Natural killer cell (primary cell): ENCODE data around the gene GSTA2. TPM values are rescaled to one million over a fixed set of nuclear protein-coding genes. Genes with fewer than 3 reads are reported as not detected.
"Not testable (repeated sequence)": the region's sequence is repeated elsewhere in the genome, so short reads cannot be mapped to it uniquely, and the experiment has no call there.

Experiments
- ATAC-seq, 3 donors: fragments of 150-1000 bp in 2 of 3; fragments of 200-7000 bp in 1 of 3; cut with Tn5 transposase; 1 replicate in 1 of 3; 2 replicates in 2 of 3; pipeline ENCODE4 v1.10.0; 2021; ENCODE audit warnings: mild to moderate bottlenecking in 2 of 3, moderate library complexity in 2 of 3
- DNase-seq, 2 donors: peaks; one replicate each; pipeline versions ENCODE4 v3.0.0 to v3.0.0-alpha.2; 2013 to 2021; ENCODE audit warnings: mixed read lengths in 1 of 2
- H3K27ac ChIP-seq: one replicate; pipeline ENCODE4 v1.5.1; 2013; ENCODE audit warnings: mild to moderate bottlenecking, low read length
- H3K27me3 ChIP-seq: one replicate; pipeline ENCODE4 v1.6.1; 2013; ENCODE audit warnings: low read length; ENCODE audit not compliant: control insufficient read depth, insufficient read depth
- H3K36me3 ChIP-seq: one replicate; pipeline ENCODE4 v1.6.1; 2013; ENCODE audit warnings: low read length; ENCODE audit not compliant: control insufficient read depth, insufficient read depth
- H3K4me1 ChIP-seq: one replicate; pipeline ENCODE4 v1.6.1; 2013; ENCODE audit warnings: low read length; ENCODE audit not compliant: control insufficient read depth, insufficient read depth
- H3K4me3 ChIP-seq: one replicate; pipeline ENCODE4 v1.5.1; 2013; ENCODE audit warnings: low read length
- H3K9me3 ChIP-seq: one replicate; pipeline ENCODE4 v1.6.1; 2013; ENCODE audit warnings: low read length; ENCODE audit not compliant: control insufficient read depth, insufficient read depth
- H3K27ac Mint-ChIP-seq, 2 donors: one replicate each; pipeline ENCODE4 v1.8.0; 2022; ENCODE audit warnings: mild to moderate bottlenecking in 2 of 2, mixed read lengths in 2 of 2, moderate library complexity in 1 of 2
- H3K27me3 Mint-ChIP-seq, 2 donors: one replicate each; pipeline ENCODE4 v1.8.0; 2022; ENCODE audit warnings: low read depth in 2 of 2, mixed read lengths in 2 of 2
- H3K36me3 Mint-ChIP-seq: one replicate; pipeline ENCODE4 v1.8.0; 2022; ENCODE audit warnings: mixed read lengths
- H3K4me1 Mint-ChIP-seq, 2 donors: one replicate each; pipeline ENCODE4 v1.8.0; 2022; ENCODE audit warnings: mixed read lengths in 2 of 2
- H3K4me3 Mint-ChIP-seq: one replicate; pipeline ENCODE4 v1.8.0; 2022; ENCODE audit warnings: mild to moderate bottlenecking, moderate library complexity, mixed read lengths
- H3K9me3 Mint-ChIP-seq, 2 donors: one replicate each; pipeline ENCODE4 v1.8.0; 2022; ENCODE audit warnings: mixed read lengths in 2 of 2
- WGBS: methylation state at CpG from one replicate; pipeline ENCODE4 v1.1.7; 2013; ENCODE audit warnings: missing lambda C conversion rate; ENCODE audit not compliant: insufficient coverage; 5-methylcytosine and 5-hydroxymethylcytosine counted together
- intact Hi-C: fragments of 100-400 bp; cut with micrococcal nuclease; formaldehyde crosslinking; loops from one replicate; pipeline ENCODE4 v1.14.2; 2022
- total RNA-seq, 4 donors: library from RNA; stranded (reverse); fragments of 120-200 nt in 1 of 4; gene quantifications; one replicate each; pipeline versions ENCODE4 v1.2.3 to v1.2.4, GENCODE V29; 2013 to 2022
- TF ChIP-seq, protein P1 (sequence below): fragments of 200-600 bp; IDR thresholded peaks from one replicate; pipeline ENCODE4 v1.8.0; 2022; ENCODE audit warnings: antibody characterized with exemption

GSTA2 gene
- total RNA-seq, 3 donors from 2014 or later (not counting 1 experiment from before 2014, with no cell fraction given): not detected

GRCh38 chr6:52760105-52760765 lies 3.0 kb downstream of the GSTA2 start:
- Mint-ChIP-seq H3K36me3 (no peaks in the 10 kb centered on the region), H3K9me3 (no peaks in the 10 kb centered on the region), H3K27me3 (peaks cover 11 to 12% of the 10 kb centered on the region in 2 donors), H3K4me1 (no peaks in the 10 kb centered on the region), H3K27ac (no peak overlapping the region), H3K4me3 (no peak overlapping the region)
- no peak overlapping the region for H3K27ac ChIP-seq
- DNase-seq (no peak), ATAC-seq (no peak)
- WGBS: 59% methylated on average over 4 of the region's 6 CpGs
- no peaks in the 10 kb centered on the region for H3K36me3 ChIP-seq
- H3K27me3 ChIP-seq: no peaks in the 10 kb centered on the region
- H3K4me1 ChIP-seq: no peaks in the 10 kb centered on the region
- TF ChIP-seq, protein P1, sequence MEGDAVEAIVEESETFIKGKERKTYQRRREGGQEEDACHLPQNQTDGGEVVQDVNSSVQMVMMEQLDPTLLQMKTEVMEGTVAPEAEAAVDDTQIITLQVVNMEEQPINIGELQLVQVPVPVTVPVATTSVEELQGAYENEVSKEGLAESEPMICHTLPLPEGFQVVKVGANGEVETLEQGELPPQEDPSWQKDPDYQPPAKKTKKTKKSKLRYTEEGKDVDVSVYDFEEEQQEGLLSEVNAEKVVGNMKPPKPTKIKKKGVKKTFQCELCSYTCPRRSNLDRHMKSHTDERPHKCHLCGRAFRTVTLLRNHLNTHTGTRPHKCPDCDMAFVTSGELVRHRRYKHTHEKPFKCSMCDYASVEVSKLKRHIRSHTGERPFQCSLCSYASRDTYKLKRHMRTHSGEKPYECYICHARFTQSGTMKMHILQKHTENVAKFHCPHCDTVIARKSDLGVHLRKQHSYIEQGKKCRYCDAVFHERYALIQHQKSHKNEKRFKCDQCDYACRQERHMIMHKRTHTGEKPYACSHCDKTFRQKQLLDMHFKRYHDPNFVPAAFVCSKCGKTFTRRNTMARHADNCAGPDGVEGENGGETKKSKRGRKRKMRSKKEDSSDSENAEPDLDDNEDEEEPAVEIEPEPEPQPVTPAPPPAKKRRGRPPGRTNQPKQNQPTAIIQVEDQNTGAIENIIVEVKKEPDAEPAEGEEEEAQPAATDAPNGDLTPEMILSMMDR: no peak
- no peaks in the 10 kb centered on the region for H3K9me3 ChIP-seq
- intact Hi-C loops: no loop called here
- no peak overlapping the region for H3K4me3 ChIP-seq

GRCh38 chr6:52759085-52759484 lies 4.2 kb downstream of the GSTA2 start:
- DNase-seq (no peak), ATAC-seq (no peak)
- Histone ChIP-seq H3K27ac (no peak overlapping the region), H3K9me3 (no peaks in the 10 kb centered on the region), H3K4me1 (no peaks in the 10 kb centered on the region), H3K4me3 (no peak overlapping the region), H3K27me3 (no peaks in the 10 kb centered on the region), H3K36me3 (no peaks in the 10 kb centered on the region)
- TF ChIP-seq, protein P1: no peak
- no peak overlapping the region for H3K4me3 Mint-ChIP-seq
- no peaks in the 10 kb centered on the region for H3K36me3 Mint-ChIP-seq
- H3K4me1 Mint-ChIP-seq: no peaks in the 10 kb centered on the region
- intact Hi-C loops: no loop called here
- no peaks in the 10 kb centered on the region for H3K9me3 Mint-ChIP-seq
- H3K27ac Mint-ChIP-seq: no peak overlapping the region
- no CpG with 5 or more reads among the region's 1 CpG for WGBS
- peaks cover 10 to 13% of the 10 kb centered on the region in 2 donors for H3K27me3 Mint-ChIP-seq

DNA sequence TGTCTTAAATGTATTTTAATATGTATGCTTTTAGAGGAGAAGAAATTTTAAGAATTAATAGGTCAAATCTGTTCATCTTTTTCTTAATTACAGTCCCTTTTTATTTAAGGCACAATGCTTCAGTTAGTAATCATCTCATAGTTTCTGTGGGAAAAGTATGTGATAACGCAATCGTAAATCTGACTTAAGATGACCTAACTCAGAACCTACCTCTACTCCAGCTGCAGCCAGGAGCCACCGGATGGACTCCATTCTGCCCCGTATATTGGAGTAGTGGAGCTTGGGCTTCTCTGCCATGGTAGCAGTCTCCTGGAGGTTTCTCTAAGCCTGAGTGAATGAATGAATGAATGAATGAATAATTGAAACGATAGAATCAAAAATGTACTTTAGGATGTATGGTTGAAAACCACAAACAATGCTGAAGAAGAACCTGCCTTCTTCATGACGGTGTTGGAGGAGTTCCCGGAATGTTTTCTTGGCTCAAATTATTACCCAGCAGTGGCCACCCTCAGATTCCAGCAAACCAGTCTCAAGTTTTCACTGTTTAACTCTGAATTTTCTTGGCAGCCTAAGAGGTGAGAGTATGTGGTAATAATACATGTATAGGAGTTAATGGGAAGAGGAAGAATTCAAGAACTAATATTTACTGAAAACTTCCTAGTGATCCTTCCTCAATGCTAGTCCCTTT lies 5.5 kb downstream of the GSTA2 start:
- H3K4me1 Mint-ChIP-seq, intact Hi-C loops, H3K36me3 ChIP-seq, ATAC-seq, H3K27ac Mint-ChIP-seq, H3K9me3 Mint-ChIP-seq, H3K9me3 ChIP-seq, H3K4me1 ChIP-seq, H3K36me3 Mint-ChIP-seq, H3K27ac ChIP-seq, DNase-seq, H3K27me3 ChIP-seq, H3K4me3 ChIP-seq, H3K4me3 Mint-ChIP-seq: not testable (repeated sequence)
- peaks cover 11 to 16% of the 10 kb centered on the region in 2 donors for H3K27me3 Mint-ChIP-seq
- WGBS: 78% methylated on average over 5 of the region's 7 CpGs

- TF ChIP-seq, protein P1: no peak
- Histone ChIP-seq H3K27ac (no peak overlapping the region), H3K4me1 (no peaks in the 10 kb centered on the region), H3K4me3 (no peak overlapping the region), H3K36me3 (no peaks in the 10 kb centered on the region), H3K9me3 (no peaks in the 10 kb centered on the region), H3K27me3 (no peaks in the 10 kb centered on the region)
- Mint-ChIP-seq H3K4me3 (no peak overlapping the region), H3K36me3 (no peaks in the 10 kb centered on the region), H3K9me3 (no peaks in the 10 kb centered on the region), H3K27me3 (peaks cover 21 to 25% of the 10 kb centered on the region in 2 donors), H3K27ac (no peak overlapping the region), H3K4me1 (no peaks in the 10 kb centered on the region)
- 85% methylated on average over 2 of the region's 3 CpGs for WGBS
- ATAC-seq (no peak), DNase-seq (no peak)
- intact Hi-C loops: no loop called here
These were observed 8.8 kb downstream of the GSTA2 start for GRCh38 chr6:52754443-52754842.

DNA sequence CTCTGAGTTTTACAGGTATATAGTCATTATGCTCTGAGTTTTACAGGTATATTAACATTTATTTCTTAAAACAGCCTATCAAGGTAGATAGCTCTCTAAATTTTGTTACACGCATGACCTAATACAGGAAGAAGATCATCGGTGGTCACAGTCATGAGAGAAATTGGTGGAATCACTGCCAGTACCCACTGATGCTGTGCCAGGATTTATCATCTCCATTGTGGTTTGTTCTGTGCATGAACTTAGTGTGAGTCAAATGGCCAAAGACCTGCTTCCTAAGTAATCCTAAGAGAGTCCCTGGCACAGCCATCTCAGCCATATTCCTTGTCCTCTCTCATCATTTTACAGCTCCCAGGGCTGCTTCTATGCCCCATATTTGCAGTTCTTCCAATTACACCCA lies 10.1 kb downstream of the GSTA2 start:
- H3K27ac Mint-ChIP-seq, H3K4me1 Mint-ChIP-seq: not testable (repeated sequence)

More for the DNA sequence above, 10.1 kb downstream of the GSTA2 start:
- DNase-seq, H3K4me3 ChIP-seq, intact Hi-C loops, H3K9me3 Mint-ChIP-seq, H3K36me3 ChIP-seq, H3K4me1 ChIP-seq, H3K27me3 ChIP-seq, H3K4me3 Mint-ChIP-seq, H3K9me3 ChIP-seq, ATAC-seq, H3K27ac ChIP-seq, H3K36me3 Mint-ChIP-seq: not testable (repeated sequence)
- 100% methylated on average over 2 of the region's 2 CpGs for WGBS
- peaks cover 24 to 25% of the 10 kb centered on the region in 2 donors for H3K27me3 Mint-ChIP-seq
